ENCODE measurements around the gene IYD. TPM values are rescaled to one million over a fixed set of nuclear protein-coding genes. Genes with fewer than 3 reads are reported as not detected.

IYD gene
- total RNA-seq, 1 experiment from 2014 or later: not detected

GRCh38 chr6:150327117-150327774 is 41.6 kb upstream of the IYD start:
- no peak overlapping the region for H4K5ac ChIP-seq (ENCODE audit: insufficient read length, low read depth, low read length)
- H2BK20ac ChIP-seq (ENCODE audit: low read depth, low read length, poor library complexity, severe bottlenecking): no peak overlapping the region
- H4K91ac ChIP-seq (ENCODE audit: insufficient read length, low read depth, low read length): no peak overlapping the region
- no peak overlapping the region for H2AFZ ChIP-seq (ENCODE audit: low read length)
- H3K9ac ChIP-seq (ENCODE audit: extremely low read depth, insufficient read length, low read length): no peak overlapping the region
- Mint-ChIP-seq H3K27me3 (ENCODE audit: low read depth) (peaks cover 4% of the 10 kb centered on the region; the same call in 1 of the 2 replicates), H3K27ac (no peak overlapping the region; a peak in 1 of 7 replicates), H3K36me3 (ENCODE audit: insufficient read depth in 1 of 3, low read depth in 3 of 3) (peaks cover 0 to 2% (median 0%) of the 10 kb centered on the region in 3 experiments; a peak in 1 of 7 replicates), H3K9me3 (peaks cover 0 to 3% of the 10 kb centered on the region in 2 experiments; a peak in 2 of 5 replicates), H3K4me3 (no peak overlapping the region), H3K4me1 (peaks cover 12 to 14% of the 10 kb centered on the region in 2 experiments)
- H3K9me3 ChIP-seq (ENCODE audit: control insufficient read depth, low read depth, low read length): no peaks in the 10 kb centered on the region
- no peak overlapping the region for H3K4me2 ChIP-seq (ENCODE audit: insufficient read depth, insufficient read length, low read length)
- H3K4me1 ChIP-seq (ENCODE audit: insufficient read depth, low read length): no peaks in the 10 kb centered on the region; the same call in 1 of the 2 replicates
- WGBS (ENCODE audit: extremely low coverage, insufficient read length, low lambda C conversion rate): no CpG with 5 or more reads among the region's 5 CpGs
- no peak overlapping the region for H3K23ac ChIP-seq (ENCODE audit: insufficient read length, low read depth, low read length)
- no peaks in the 10 kb centered on the region for H3K27me3 ChIP-seq (ENCODE audit: insufficient read depth, low read length)
- no peak overlapping the region for H3K4ac ChIP-seq (ENCODE audit: low read depth, low read length)
- H3K56ac ChIP-seq (ENCODE audit: insufficient read length, low read depth, low read length): no peak overlapping the region
- H3K14ac ChIP-seq (ENCODE audit: insufficient read depth, low read length): no peak overlapping the region
- no peaks in the 10 kb centered on the region for H3K79me1 ChIP-seq (ENCODE audit: insufficient read depth, low read depth, low read length, poor library complexity, severe bottlenecking)
- no peak overlapping the region for H2BK5ac ChIP-seq (ENCODE audit: insufficient read length, low read length)
- no peak overlapping the region for H2AK5ac ChIP-seq (ENCODE audit: insufficient read length, low read length)
- H3K23me2 ChIP-seq (ENCODE audit: insufficient read length, low read depth, low read length, poor library complexity, severe bottlenecking): no peaks in the 10 kb centered on the region
- no peak for TF ChIP-seq CTCF (conservative IDR thresholded peaks at IDR 0.05)
- H3K27ac ChIP-seq (ENCODE audit: insufficient read length, low read depth, low read length): no peak overlapping the region
- H4K8ac ChIP-seq (replicated peaks; ENCODE audit: insufficient read length, low read depth, low read length): no peak overlapping the region
- no peaks in the 10 kb centered on the region for H4K20me1 ChIP-seq (ENCODE audit: control insufficient read depth, insufficient read depth, insufficient read length)
- no peak for DNase-seq
- H3K79me2 ChIP-seq (ENCODE audit: insufficient read depth, low read length): no peaks in the 10 kb centered on the region
- no peak overlapping the region for H3T11ph ChIP-seq (ENCODE audit: low read length)
- H2BK12ac ChIP-seq (ENCODE audit: insufficient read length, low read depth, low read length): no peak overlapping the region
- H3K18ac ChIP-seq (ENCODE audit: insufficient read length, low read depth, low read length): no peak overlapping the region
- H2BK15ac ChIP-seq (ENCODE audit: low read depth, low read length): no peak overlapping the region
- no peak overlapping the region for H2BK120ac ChIP-seq (ENCODE audit: low read depth, low read length, poor library complexity, severe bottlenecking)
